MM.1S (cell line): ENCODE data around the gene OSBPL10.

Source experiments
- DNase-seq: peaks from one replicate; pipeline ENCODE4 v3.0.0-alpha.2; 2015
- H2AFZ ChIP-seq: fragments of 300-600 bp; sonication (generic); 2 replicates; pipeline ENCODE4 v1.6.0; 2016; ENCODE audit warnings: antibody characterized with exemption, low read length
- H3F3A ChIP-seq: fragments of 300-600 bp; sonication (generic); 2 replicates; pipeline ENCODE4 v1.6.1; 2016; ENCODE audit warnings: mild to moderate bottlenecking, antibody characterized with exemption, low read length, moderate library complexity, mixed read lengths; ENCODE audit not compliant: insufficient read depth
- H3K27ac ChIP-seq: fragments of 300-600 bp; sonication (generic); 2 replicates; pipeline ENCODE4 v1.5.1; 2016; ENCODE audit warnings: mild to moderate bottlenecking, low read length
- H3K27me3 ChIP-seq: fragments of 300-600 bp; sonication (generic); replicated peaks from 2 replicates; pipeline ENCODE4 v1.6.0; 2016; ENCODE audit warnings: low read length; ENCODE audit not compliant: insufficient read depth
- H3K36me3 ChIP-seq: fragments of 300-600 bp; sonication (generic); replicated peaks from 2 replicates; pipeline ENCODE4 v1.6.1; 2016; ENCODE audit warnings: mild to moderate bottlenecking, low read length, mixed read lengths; ENCODE audit not compliant: insufficient read depth
- H3K4me1 ChIP-seq: fragments of 300-600 bp; sonication (generic); 2 replicates; pipeline ENCODE4 v1.6.1; 2016; ENCODE audit warnings: low read length, mixed read lengths
- H3K4me2 ChIP-seq: fragments of 300-600 bp; sonication (generic); 2 replicates; pipeline ENCODE4 v1.6.0; 2016; ENCODE audit warnings: low read depth, low read length
- H3K4me3 ChIP-seq: fragments of 300-600 bp; sonication (generic); 2 replicates; pipeline ENCODE4 v1.5.1; 2016; ENCODE audit warnings: low read length, mixed read lengths
- H3K79me2 ChIP-seq: fragments of 300-600 bp; sonication (generic); 2 replicates; pipeline ENCODE4 v1.6.1; 2016; ENCODE audit warnings: mixed run types, low read length, mixed read lengths
- H3K9ac ChIP-seq: fragments of 300-600 bp; sonication (generic); 2 replicates; pipeline ENCODE4 v1.6.1; 2016; ENCODE audit warnings: low read length, mixed read lengths
- H3K9me2 ChIP-seq: fragments of 300-600 bp; sonication (generic); replicated peaks from 2 replicates; pipeline ENCODE4 v1.6.1; 2016; ENCODE audit warnings: mild to moderate bottlenecking, low read length, mixed read lengths; ENCODE audit not compliant: insufficient read depth
- H3K9me3 ChIP-seq: fragments of 300-600 bp; sonication (generic); replicated peaks from 2 replicates; pipeline ENCODE4 v1.6.1; 2016; ENCODE audit warnings: mild to moderate bottlenecking, low read length, mixed read lengths; ENCODE audit not compliant: insufficient read depth
- H4K20me1 ChIP-seq: fragments of 300-600 bp; sonication (generic); 2 replicates; pipeline ENCODE4 v1.6.1; 2016; ENCODE audit warnings: mild to moderate bottlenecking, low read length, moderate library complexity, mixed read lengths; ENCODE audit not compliant: insufficient read depth
- EZH2 ChIP-seq: fragments of 300-600 bp; sonication (generic); optimal IDR thresholded peaks from 2 replicates; pipeline ENCODE3; 2017; ENCODE audit warnings: low read depth, mild to moderate bottlenecking, antibody characterized with exemption, low read length, mixed read lengths
- EZH2phosphoT487 ChIP-seq: fragments of 300-600 bp; sonication (generic); IDR thresholded peaks from 2 replicates; pipeline ENCODE4 v1.6.1; 2018; ENCODE audit warnings: antibody characterized with exemption, low read length
- TF ChIP-seq, protein P1 (sequence below): fragments of 300-600 bp; sonication (generic); IDR thresholded peaks from 2 replicates; pipeline ENCODE4 v1.5.1; 2016; ENCODE audit warnings: antibody characterized with exemption, low read length, mixed read lengths

OSBPL10 gene

DNA sequence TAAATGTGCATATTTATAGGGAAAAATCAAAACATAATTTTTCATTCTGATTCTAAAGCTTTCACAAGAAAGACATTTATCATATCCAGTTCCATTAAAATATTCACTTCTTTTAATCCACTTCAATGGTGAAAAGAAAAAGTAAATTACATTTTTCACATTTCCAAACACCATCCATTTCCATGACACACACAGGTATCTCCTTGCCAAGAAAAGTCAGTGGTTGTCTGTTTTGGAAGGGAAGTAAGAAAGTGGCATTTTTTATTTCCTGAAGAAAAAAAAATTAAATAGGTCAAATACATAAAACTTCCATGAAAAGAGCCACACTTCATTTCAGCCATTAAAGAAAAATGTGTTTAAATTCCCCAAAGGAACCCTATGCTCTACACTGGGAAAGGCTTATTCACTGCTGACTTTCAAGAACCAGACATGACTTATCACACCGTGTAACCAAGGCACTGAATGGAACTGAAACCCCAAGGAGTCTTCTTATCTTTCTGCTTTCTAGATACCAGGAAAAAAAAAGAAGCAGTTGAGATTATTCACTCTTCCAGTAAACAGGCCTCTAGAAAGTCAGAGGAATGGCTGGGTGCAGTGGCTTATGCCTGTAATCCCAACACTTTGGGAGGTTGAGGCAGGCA, 44.5 kb downstream of the OSBPL10 start:
- H3K9ac ChIP-seq: no peak overlapping the region
- H3K79me2 ChIP-seq: no peaks in the 10 kb centered on the region

DNA sequence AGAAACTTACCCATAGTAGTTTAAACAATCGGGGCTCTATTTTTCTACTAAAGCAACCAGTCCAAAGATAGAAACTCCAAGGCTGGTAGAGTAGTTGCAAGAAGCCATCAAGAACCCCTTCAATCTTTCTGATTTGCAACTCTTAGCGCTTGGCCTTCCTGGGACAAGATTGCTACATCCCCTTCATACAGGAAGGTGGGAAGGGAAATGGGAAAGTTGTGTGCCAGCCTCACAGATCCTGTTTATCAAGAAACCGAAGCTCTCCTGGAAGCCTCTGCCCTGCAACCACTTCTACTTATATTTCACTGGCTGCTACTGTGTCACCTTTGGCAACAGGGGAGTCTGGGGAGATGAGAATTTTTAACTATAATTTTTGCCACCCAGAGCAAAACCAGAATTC, 46.2 kb downstream of the OSBPL10 start:
- no peak for DNase-seq
- Histone ChIP-seq H3K79me2 (no peaks in the 10 kb centered on the region), H3K27ac (no peak overlapping the region), H3K4me2 (no peak overlapping the region), H3K9me2 (no peaks in the 10 kb centered on the region), H4K20me1 (no peaks in the 10 kb centered on the region), H3F3A (no peaks in the 10 kb centered on the region; the same call in 1 of the 2 replicates), H2AFZ (no peak overlapping the region), H3K4me1 (peaks cover 8% of the 10 kb centered on the region), H3K9me3 (no peaks in the 10 kb centered on the region), H3K4me3 (no peak overlapping the region), H3K27me3 (no peaks in the 10 kb centered on the region), H3K9ac (no peak overlapping the region), H3K36me3 (no peaks in the 10 kb centered on the region)
- TF ChIP-seq, protein P1, sequence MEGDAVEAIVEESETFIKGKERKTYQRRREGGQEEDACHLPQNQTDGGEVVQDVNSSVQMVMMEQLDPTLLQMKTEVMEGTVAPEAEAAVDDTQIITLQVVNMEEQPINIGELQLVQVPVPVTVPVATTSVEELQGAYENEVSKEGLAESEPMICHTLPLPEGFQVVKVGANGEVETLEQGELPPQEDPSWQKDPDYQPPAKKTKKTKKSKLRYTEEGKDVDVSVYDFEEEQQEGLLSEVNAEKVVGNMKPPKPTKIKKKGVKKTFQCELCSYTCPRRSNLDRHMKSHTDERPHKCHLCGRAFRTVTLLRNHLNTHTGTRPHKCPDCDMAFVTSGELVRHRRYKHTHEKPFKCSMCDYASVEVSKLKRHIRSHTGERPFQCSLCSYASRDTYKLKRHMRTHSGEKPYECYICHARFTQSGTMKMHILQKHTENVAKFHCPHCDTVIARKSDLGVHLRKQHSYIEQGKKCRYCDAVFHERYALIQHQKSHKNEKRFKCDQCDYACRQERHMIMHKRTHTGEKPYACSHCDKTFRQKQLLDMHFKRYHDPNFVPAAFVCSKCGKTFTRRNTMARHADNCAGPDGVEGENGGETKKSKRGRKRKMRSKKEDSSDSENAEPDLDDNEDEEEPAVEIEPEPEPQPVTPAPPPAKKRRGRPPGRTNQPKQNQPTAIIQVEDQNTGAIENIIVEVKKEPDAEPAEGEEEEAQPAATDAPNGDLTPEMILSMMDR: no peak
- TF ChIP-seq EZH2phosphoT487: no peak
- no peak for TF ChIP-seq EZH2

More for the DNA sequence above, 44.5 kb downstream of the OSBPL10 start:
- Histone ChIP-seq H3K4me3 (no peak overlapping the region), H2AFZ (no peak overlapping the region), H3K27ac (no peak overlapping the region), H3K4me2 (no peak overlapping the region), H3K27me3 (no peaks in the 10 kb centered on the region), H3K36me3 (no peaks in the 10 kb centered on the region), H3K4me1 (peaks cover 8% of the 10 kb centered on the region), H4K20me1 (no peaks in the 10 kb centered on the region), H3K9me3 (no peaks in the 10 kb centered on the region), H3K9me2 (no peaks in the 10 kb centered on the region), H3F3A (peaks cover 2% of the 10 kb centered on the region; the same call in 1 of the 2 replicates)
- TF ChIP-seq EZH2 (no peak), EZH2phosphoT487 (no peak)
- TF ChIP-seq, protein P1: no peak
- no peak for DNase-seq

DNA sequence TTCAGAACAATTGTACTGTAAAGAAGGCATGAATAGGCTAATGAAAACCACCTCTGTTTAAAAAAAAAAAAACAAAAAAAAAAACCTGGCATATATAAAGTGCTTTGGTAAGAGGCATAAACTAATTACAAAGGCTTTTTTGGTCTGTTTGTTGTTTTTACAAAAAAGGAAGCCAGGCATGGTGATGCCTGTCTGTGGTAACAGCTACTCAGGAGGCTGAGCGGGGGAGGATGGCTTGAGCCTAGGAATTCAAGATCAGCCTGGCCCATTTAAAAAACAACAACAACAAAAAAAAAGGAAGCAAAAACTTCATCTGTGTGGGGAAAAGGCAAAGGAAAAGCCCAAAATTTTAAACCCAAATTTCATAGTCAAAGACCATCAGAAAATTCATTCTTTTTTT, 47.0 kb downstream of the OSBPL10 start:
- Histone ChIP-seq H3K79me2 (no peaks in the 10 kb centered on the region), H3K4me3 (no peak overlapping the region), H3F3A (no peaks in the 10 kb centered on the region; the same call in 1 of the 2 replicates), H3K9me2 (no peaks in the 10 kb centered on the region), H4K20me1 (no peaks in the 10 kb centered on the region), H3K27me3 (no peaks in the 10 kb centered on the region), H3K27ac (no peak overlapping the region), H2AFZ (no peak overlapping the region), H3K36me3 (no peaks in the 10 kb centered on the region), H3K9me3 (no peaks in the 10 kb centered on the region), H3K4me2 (no peak overlapping the region), H3K4me1 (peaks cover 8% of the 10 kb centered on the region), H3K9ac (no peak overlapping the region)
- DNase-seq: no peak
- TF ChIP-seq EZH2 (no peak), EZH2phosphoT487 (no peak)
- TF ChIP-seq, protein P1: no peak
